HCT116 (cell line): ENCODE data around the gene PTOV1. TPM values are rescaled to one million over a fixed set of nuclear protein-coding genes. Genes with fewer than 3 reads are reported as not detected.

ENCODE experiments used
- ATAC-seq: fragments of 200-7000 bp; cut with Tn5 transposase; 2 replicates; pipeline ENCODE4 v1.9.1; 2020; ENCODE audit warnings: mild to moderate bottlenecking, moderate library complexity
- BruUV-seq: library from RNA; stranded (reverse); fragments of 400-500 nt; replicated peaks from 2 replicates; lab custom pipeline; 2021; lab: Mats Ljungman, UMichigan
- CTCF ChIA-PET: fragments of 300-600 bp; sonication (Branson Sonifier 250); formaldehyde crosslinking; loops from one replicate; lab custom pipeline; 2021; ENCODE audit warnings: antibody characterized with exemption; lab: Charles Lee
- POLR2A ChIA-PET: fragments of 300-600, 350-600 bp; sonication (Branson Sonifier 250); formaldehyde crosslinking; loops from one replicate; lab custom pipeline; 2021; ENCODE audit warnings: antibody characterized with exemption; lab: Charles Lee
- RAD21 ChIA-PET, 2 experiments: fragments of 300-600 bp; sonication (Branson Sonifier 250); formaldehyde crosslinking; loops; one replicate each; lab custom pipeline; 2023; ENCODE audit warnings: low total read pairs in 2 of 2; ENCODE audit not compliant: uncharacterized antibody in 2 of 2, unreplicated experiment in 2 of 2, low non-redundant PET in 1 of 2; lab: Charles Lee
- DNase-seq: peaks from one replicate; pipeline ENCODE4 v3.0.0-alpha.2; 2010; ENCODE audit warnings: low read depth, low spot score
- H2AFZ ChIP-seq: fragments of 200-600 bp; shearing (Covaris generic), sonication (generic); 2 replicates; pipeline ENCODE4 v1.6.1; 2017; ENCODE audit warnings: low read depth, mixed run types, mixed read lengths, antibody characterized with exemption, low read length; ENCODE audit not compliant: poor library complexity, severe bottlenecking
- H3K27ac ChIP-seq: 2 replicates; pipeline ENCODE4 v1.5.1; 2012; ENCODE audit warnings: low read depth, low read length
- H3K27me3 ChIP-seq: fragments of 200-600 bp; sonication (generic); 2 replicates; pipeline ENCODE4 v1.6.1; 2016; ENCODE audit warnings: mixed run types, low read length, mixed read lengths; ENCODE audit not compliant: insufficient read depth
- H3K36me3 ChIP-seq, 2 experiments: fragments of 200-500 bp in 1 of 2; fragments of 200-600 bp in 1 of 2; sonication (Bioruptor generic) in 1 of 2; sonication (generic) in 1 of 2; 2 replicates each; pipeline versions ENCODE4 v1.5.1 to v1.6.1; 2014 to 2016; ENCODE audit warnings: low read length in 2 of 2, inconsistent platforms in 1 of 2, mixed read lengths in 1 of 2, mixed run types in 1 of 2; ENCODE audit not compliant: insufficient read depth in 2 of 2, control insufficient read depth in 1 of 2
- H3K4me1 ChIP-seq, 2 experiments: fragments of 200-600 bp in 1 of 2; sonication (generic) in 1 of 2; 2 replicates each; pipeline versions ENCODE4 v1.5.1 to v1.6.1; 2012 to 2017; ENCODE audit warnings: low read length in 2 of 2, inconsistent platforms in 1 of 2, mild to moderate bottlenecking in 1 of 2, mixed read lengths in 1 of 2, mixed run types in 1 of 2, moderate library complexity in 1 of 2; ENCODE audit not compliant: insufficient read depth in 2 of 2, control insufficient read depth in 1 of 2
- H3K4me2 ChIP-seq: fragments of 200-600 bp; sonication (generic); 2 replicates; pipeline ENCODE4 v1.6.1; 2017; ENCODE audit warnings: mixed run types, low read length, mixed read lengths
- H3K4me3 ChIP-seq, 2 experiments: fragments of 200-600 bp in 1 of 2; sonication (generic) in 1 of 2; replicated peaks in 1 of 2; 2 replicates each; pipeline ENCODE4 v1.5.1; 2011 to 2016; ENCODE audit warnings: low read length in 2 of 2, control low read depth in 1 of 2, low read depth in 1 of 2, mild to moderate bottlenecking in 1 of 2, mixed read lengths in 1 of 2, mixed run types in 1 of 2
- H3K79me2 ChIP-seq: fragments of 200-600 bp; sonication (generic); 2 replicates; pipeline ENCODE4 v1.6.1; 2017; ENCODE audit warnings: mild to moderate bottlenecking, mixed run types, low read length, moderate library complexity, mixed read lengths; ENCODE audit not compliant: insufficient read depth
- H3K9ac ChIP-seq: fragments of 200-600 bp; sonication (generic); 2 replicates; pipeline ENCODE4 v1.6.1; 2016; ENCODE audit warnings: low read length, mixed read lengths
- H3K9me2 ChIP-seq: fragments of 200-600 bp; sonication (generic), shearing (Covaris generic); 2 replicates; pipeline ENCODE4 v1.6.1; 2017; ENCODE audit warnings: mixed run types, mild to moderate bottlenecking, moderate library complexity; ENCODE audit not compliant: insufficient read depth
- H3K9me3 ChIP-seq, 2 experiments: fragments of 200-500 bp in 1 of 2; fragments of 200-600 bp in 1 of 2; sonication (Bioruptor generic) in 1 of 2; sonication (generic) in 1 of 2; 2 replicates each; pipeline ENCODE4 v1.6.1; 2014 to 2017; ENCODE audit warnings: low read length in 2 of 2, mixed read lengths in 2 of 2, inconsistent platforms in 1 of 2, low read depth in 1 of 2, mild to moderate bottlenecking in 1 of 2, mixed run types in 1 of 2, moderate library complexity in 1 of 2; ENCODE audit not compliant: control insufficient read depth in 1 of 2, insufficient read depth in 1 of 2
- H4K20me1 ChIP-seq: fragments of 200-600 bp; sonication (generic), shearing (Covaris generic); 2 replicates; pipeline ENCODE4 v1.6.1; 2017; ENCODE audit warnings: mixed run types, mild to moderate bottlenecking, moderate library complexity; ENCODE audit not compliant: insufficient read depth
- ATF3 ChIP-seq: IDR thresholded peaks from 2 replicates; pipeline ENCODE4 v1.6.1; 2012
- CBX3 ChIP-seq: IDR thresholded peaks from 2 replicates; pipeline ENCODE4 v1.6.1; 2012; ENCODE audit warnings: low read depth
- ELF1 ChIP-seq: IDR thresholded peaks from 2 replicates; pipeline ENCODE4 v1.6.1; 2012; ENCODE audit warnings: low read depth, borderline replicate concordance
- EZH2 ChIP-seq: fragments of 200-600 bp; sonication (generic); IDR thresholded peaks from 2 replicates; pipeline ENCODE4 v1.6.1; 2017; ENCODE audit warnings: antibody characterized with exemption, mixed run types
- JUND ChIP-seq: IDR thresholded peaks from 2 replicates; pipeline ENCODE4 v1.6.1; 2012
- SIN3A ChIP-seq: IDR thresholded peaks from 2 replicates; pipeline ENCODE4 v1.6.1; 2012; ENCODE audit warnings: low read depth
- TCF7L2 ChIP-seq: IDR thresholded peaks from 2 replicates; pipeline ENCODE4 v1.7.0; 2011; ENCODE audit warnings: borderline replicate concordance, inconsistent platforms; ENCODE audit not compliant: insufficient read depth, insufficient read length; ENCODE audit errors: extremely low read depth
- YY1 ChIP-seq: IDR thresholded peaks from 2 replicates; pipeline ENCODE4 v1.6.1; 2011; ENCODE audit warnings: low read length, low read depth, moderate library complexity, mild to moderate bottlenecking; ENCODE audit not compliant: insufficient replicate concordance; ENCODE audit errors: extremely low read depth
- intact Hi-C: fragments of 100-400 bp; cut with micrococcal nuclease; formaldehyde crosslinking; loops from 2 replicates; pipeline ENCODE4 v1.10.0; 2022
- total RNA-seq: library from RNA; stranded (reverse); gene quantifications from one replicate; pipeline ENCODE4 v1.2.1, GENCODE V29; 2021; ENCODE audit not compliant: unreplicated experiment

The PTOV1 gene
- total RNA-seq, 1 experiment from 2014 or later = 236 TPM

- no peak for TF ChIP-seq ATF3
- no peak for TF ChIP-seq YY1
- no peak for TF ChIP-seq EZH2
- no peak for TF ChIP-seq SIN3A
- no peak for TF ChIP-seq ELF1
- TF ChIP-seq JUND = no peak
Observed at GRCh38 chr19:49840736-49841249, 10.2 kb upstream of the PTOV1 start (continued).

GRCh38 chr19:49843265-49843664 is 7.7 kb upstream of the PTOV1 start:
- ATAC-seq = no peak
- Histone ChIP-seq H2AFZ (no peak overlapping the region), H4K20me1 (no peaks in the 10 kb centered on the region), H3K27me3 (no peaks in the 10 kb centered on the region), H3K4me3 (no peak overlapping the region), H3K4me1 (peaks cover 8% of the 10 kb centered on the region in 2 experiments), H3K79me2 (no peaks in the 10 kb centered on the region), H3K9me3 (no peaks in the 10 kb centered on the region), H3K36me3 (peaks cover 12 to 15% of the 10 kb centered on the region in 2 experiments), H3K4me2 (no peak overlapping the region), H3K9ac (no peak overlapping the region), H3K27ac (no peak overlapping the region), H3K9me2 (no peaks in the 10 kb centered on the region)
- ChIA-PET POLR2A (no interaction called here), CTCF (no interaction called here), RAD21 (no interaction called here)
- TF ChIP-seq ELF1 (no peak), CBX3 (no peak), TCF7L2 (no peak)
- intact Hi-C loops = no loop called here
- no TSS peak for BruUV-seq
- no peak for DNase-seq
